ENCODE results near the gene NUP98.
"Not testable (repeated sequence)": the region's sequence is repeated elsewhere in the genome, so short reads cannot be mapped to it uniquely, and the experiment has no call there.

DNA sequence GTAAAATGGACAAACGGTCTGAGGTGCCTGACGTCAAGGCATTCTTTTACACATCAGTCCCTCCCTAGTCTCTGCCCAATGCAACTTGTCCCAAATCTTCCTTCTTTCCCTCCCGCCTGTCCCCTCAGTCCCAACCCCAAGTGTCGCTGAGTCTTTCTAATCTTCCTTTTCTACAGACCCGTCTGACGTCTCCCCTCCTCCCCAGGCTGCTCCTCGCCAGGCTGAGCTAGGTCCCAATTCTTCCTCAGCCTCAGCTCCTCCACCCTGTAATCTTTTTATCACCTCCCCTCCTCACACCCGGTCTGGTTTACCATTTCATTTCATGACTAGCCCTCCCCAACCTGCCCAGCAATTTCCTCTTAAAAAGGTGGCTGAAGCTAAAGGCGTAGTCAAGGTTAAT lies 148.0 kb downstream of the NUP98 start:
- TF ChIP-seq, protein P1, sequence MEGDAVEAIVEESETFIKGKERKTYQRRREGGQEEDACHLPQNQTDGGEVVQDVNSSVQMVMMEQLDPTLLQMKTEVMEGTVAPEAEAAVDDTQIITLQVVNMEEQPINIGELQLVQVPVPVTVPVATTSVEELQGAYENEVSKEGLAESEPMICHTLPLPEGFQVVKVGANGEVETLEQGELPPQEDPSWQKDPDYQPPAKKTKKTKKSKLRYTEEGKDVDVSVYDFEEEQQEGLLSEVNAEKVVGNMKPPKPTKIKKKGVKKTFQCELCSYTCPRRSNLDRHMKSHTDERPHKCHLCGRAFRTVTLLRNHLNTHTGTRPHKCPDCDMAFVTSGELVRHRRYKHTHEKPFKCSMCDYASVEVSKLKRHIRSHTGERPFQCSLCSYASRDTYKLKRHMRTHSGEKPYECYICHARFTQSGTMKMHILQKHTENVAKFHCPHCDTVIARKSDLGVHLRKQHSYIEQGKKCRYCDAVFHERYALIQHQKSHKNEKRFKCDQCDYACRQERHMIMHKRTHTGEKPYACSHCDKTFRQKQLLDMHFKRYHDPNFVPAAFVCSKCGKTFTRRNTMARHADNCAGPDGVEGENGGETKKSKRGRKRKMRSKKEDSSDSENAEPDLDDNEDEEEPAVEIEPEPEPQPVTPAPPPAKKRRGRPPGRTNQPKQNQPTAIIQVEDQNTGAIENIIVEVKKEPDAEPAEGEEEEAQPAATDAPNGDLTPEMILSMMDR (IDR thresholded peaks at IDR 0.05; ENCODE audit: low read depth, low read length, missing input control) = not testable (repeated sequence)
- TF ChIP-seq EGR1 (IDR thresholded peaks at IDR 0.05; ENCODE audit: low read depth in 2 of 2); RAD21 (IDR thresholded peaks at IDR 0.05); SP1 (IDR thresholded peaks at IDR 0.05); RXRA (IDR thresholded peaks at IDR 0.05); HNF4A (conservative IDR thresholded peaks at IDR 0.05); TAF1 (conservative IDR thresholded peaks at IDR 0.05); GABPA (IDR thresholded peaks at IDR 0.05 in 1 of 2, conservative IDR thresholded peaks at IDR 0.05 in 1 of 2): not testable (repeated sequence)
- TF ChIP-seq, protein P2, sequence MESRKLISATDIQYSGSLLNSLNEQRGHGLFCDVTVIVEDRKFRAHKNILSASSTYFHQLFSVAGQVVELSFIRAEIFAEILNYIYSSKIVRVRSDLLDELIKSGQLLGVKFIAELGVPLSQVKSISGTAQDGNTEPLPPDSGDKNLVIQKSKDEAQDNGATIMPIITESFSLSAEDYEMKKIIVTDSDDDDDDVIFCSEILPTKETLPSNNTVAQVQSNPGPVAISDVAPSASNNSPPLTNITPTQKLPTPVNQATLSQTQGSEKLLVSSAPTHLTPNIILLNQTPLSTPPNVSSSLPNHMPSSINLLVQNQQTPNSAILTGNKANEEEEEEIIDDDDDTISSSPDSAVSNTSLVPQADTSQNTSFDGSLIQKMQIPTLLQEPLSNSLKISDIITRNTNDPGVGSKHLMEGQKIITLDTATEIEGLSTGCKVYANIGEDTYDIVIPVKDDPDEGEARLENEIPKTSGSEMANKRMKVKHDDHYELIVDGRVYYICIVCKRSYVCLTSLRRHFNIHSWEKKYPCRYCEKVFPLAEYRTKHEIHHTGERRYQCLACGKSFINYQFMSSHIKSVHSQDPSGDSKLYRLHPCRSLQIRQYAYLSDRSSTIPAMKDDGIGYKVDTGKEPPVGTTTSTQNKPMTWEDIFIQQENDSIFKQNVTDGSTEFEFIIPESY (IDR thresholded peaks at IDR 0.05) = not testable (repeated sequence)
- TF ChIP-seq, protein P3, sequence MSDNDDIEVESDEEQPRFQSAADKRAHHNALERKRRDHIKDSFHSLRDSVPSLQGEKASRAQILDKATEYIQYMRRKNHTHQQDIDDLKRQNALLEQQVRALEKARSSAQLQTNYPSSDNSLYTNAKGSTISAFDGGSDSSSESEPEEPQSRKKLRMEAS (IDR thresholded peaks at IDR 0.05) = not testable (repeated sequence)
- TF ChIP-seq, protein P4, sequence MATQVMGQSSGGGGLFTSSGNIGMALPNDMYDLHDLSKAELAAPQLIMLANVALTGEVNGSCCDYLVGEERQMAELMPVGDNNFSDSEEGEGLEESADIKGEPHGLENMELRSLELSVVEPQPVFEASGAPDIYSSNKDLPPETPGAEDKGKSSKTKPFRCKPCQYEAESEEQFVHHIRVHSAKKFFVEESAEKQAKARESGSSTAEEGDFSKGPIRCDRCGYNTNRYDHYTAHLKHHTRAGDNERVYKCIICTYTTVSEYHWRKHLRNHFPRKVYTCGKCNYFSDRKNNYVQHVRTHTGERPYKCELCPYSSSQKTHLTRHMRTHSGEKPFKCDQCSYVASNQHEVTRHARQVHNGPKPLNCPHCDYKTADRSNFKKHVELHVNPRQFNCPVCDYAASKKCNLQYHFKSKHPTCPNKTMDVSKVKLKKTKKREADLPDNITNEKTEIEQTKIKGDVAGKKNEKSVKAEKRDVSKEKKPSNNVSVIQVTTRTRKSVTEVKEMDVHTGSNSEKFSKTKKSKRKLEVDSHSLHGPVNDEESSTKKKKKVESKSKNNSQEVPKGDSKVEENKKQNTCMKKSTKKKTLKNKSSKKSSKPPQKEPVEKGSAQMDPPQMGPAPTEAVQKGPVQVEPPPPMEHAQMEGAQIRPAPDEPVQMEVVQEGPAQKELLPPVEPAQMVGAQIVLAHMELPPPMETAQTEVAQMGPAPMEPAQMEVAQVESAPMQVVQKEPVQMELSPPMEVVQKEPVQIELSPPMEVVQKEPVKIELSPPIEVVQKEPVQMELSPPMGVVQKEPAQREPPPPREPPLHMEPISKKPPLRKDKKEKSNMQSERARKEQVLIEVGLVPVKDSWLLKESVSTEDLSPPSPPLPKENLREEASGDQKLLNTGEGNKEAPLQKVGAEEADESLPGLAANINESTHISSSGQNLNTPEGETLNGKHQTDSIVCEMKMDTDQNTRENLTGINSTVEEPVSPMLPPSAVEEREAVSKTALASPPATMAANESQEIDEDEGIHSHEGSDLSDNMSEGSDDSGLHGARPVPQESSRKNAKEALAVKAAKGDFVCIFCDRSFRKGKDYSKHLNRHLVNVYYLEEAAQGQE (IDR thresholded peaks at IDR 0.05) = not testable (repeated sequence)
